Smooth muscle cell (in vitro differentiated cells): ENCODE measurements around the gene ZNF418. TPM values are rescaled to one million over a fixed set of nuclear protein-coding genes. Genes with fewer than 3 reads are reported as not detected.

ENCODE experiments used
- DNase-seq: peaks from one replicate; lab custom pipeline; 2025; ENCODE audit not compliant: unreplicated experiment; lab: John Stamatoyannopoulos, UW
- H2AFZ ChIP-seq: fragments of 200-600 bp; sonication (generic); 2 replicates; pipeline ENCODE4 v1.6.0; 2016; ENCODE audit warnings: antibody characterized with exemption, low read depth, mild to moderate bottlenecking
- H3F3A ChIP-seq: fragments of 200-600 bp; sonication (generic); 2 replicates; pipeline ENCODE4 v1.6.0; 2017; ENCODE audit warnings: antibody characterized with exemption, low read depth
- H3K27ac ChIP-seq: fragments of 200-600 bp; sonication (generic); 2 replicates; pipeline ENCODE4 v1.5.1; 2016; ENCODE audit warnings: low read depth, mild to moderate bottlenecking
- H3K27me3 ChIP-seq: fragments of 200-600 bp; sonication (generic); 2 replicates; pipeline ENCODE4 v1.6.1; 2016; ENCODE audit warnings: low read depth, mild to moderate bottlenecking
- H3K36me3 ChIP-seq: fragments of 200-600 bp; sonication (generic); 2 replicates; pipeline ENCODE4 v1.5.1; 2016; ENCODE audit warnings: low read depth
- H3K4me1 ChIP-seq: fragments of 200-600 bp; sonication (generic); 2 replicates; pipeline ENCODE4 v1.5.1; 2016; ENCODE audit warnings: low read depth
- H3K4me2 ChIP-seq: fragments of 200-600 bp; sonication (generic); 2 replicates; pipeline ENCODE4 v1.6.0; 2016; ENCODE audit warnings: mild to moderate bottlenecking
- H3K4me3 ChIP-seq: fragments of 200-600 bp; sonication (generic); 2 replicates; pipeline ENCODE4 v1.5.1; 2016; ENCODE audit warnings: mild to moderate bottlenecking
- H3K79me2 ChIP-seq: fragments of 200-600 bp; sonication (generic); 2 replicates; pipeline ENCODE4 v1.6.0; 2016; ENCODE audit warnings: low read depth, mild to moderate bottlenecking
- H3K9ac ChIP-seq: fragments of 200-600 bp; sonication (generic); 2 replicates; pipeline ENCODE4 v1.6.0; 2016; ENCODE audit warnings: low read depth
- H3K9me3 ChIP-seq: fragments of 200-600 bp; sonication (generic); replicated peaks from 2 replicates; pipeline ENCODE4 v1.5.1; 2016; ENCODE audit warnings: low read depth
- H4K20me1 ChIP-seq: fragments of 200-600 bp; sonication (generic); 2 replicates; pipeline ENCODE4 v1.6.0; 2016; ENCODE audit warnings: low read depth
- WGBS: methylation state at CpG from one replicate; pipeline ENCODE4 v1.1.7; 2016; ENCODE audit warnings: low lambda C conversion rate; 5-methylcytosine and 5-hydroxymethylcytosine counted together
- polyA plus RNA-seq: library from polyadenylated mRNA; unstranded; fragments of >200 nt; fragmentation: Nextera tagmentation; extraction: Ambion mirVana; gene quantifications from 2 replicates; pipeline ENCODE4 v1.2.1, GENCODE V29; 2016
- total RNA-seq: library from RNA; depleted of rRNA; stranded (reverse); fragments of >200 nt; gene quantifications from 2 replicates; pipeline ENCODE4 v1.2.3, GENCODE V29; 2014
- TF ChIP-seq, protein P1 (sequence below): fragments of 200-600 bp; sonication (generic); IDR thresholded peaks from 2 replicates; pipeline ENCODE4 v1.5.1; 2017; ENCODE audit warnings: borderline replicate concordance, mild to moderate bottlenecking, antibody characterized with exemption; ENCODE audit not compliant: insufficient read depth, poor library complexity, severe bottlenecking

Gene ZNF418
- total RNA-seq (7.5 and 10.2 TPM in 2 replicates), polyA plus RNA-seq (1.6 and 1.8 TPM in 2 replicates)

DNA sequence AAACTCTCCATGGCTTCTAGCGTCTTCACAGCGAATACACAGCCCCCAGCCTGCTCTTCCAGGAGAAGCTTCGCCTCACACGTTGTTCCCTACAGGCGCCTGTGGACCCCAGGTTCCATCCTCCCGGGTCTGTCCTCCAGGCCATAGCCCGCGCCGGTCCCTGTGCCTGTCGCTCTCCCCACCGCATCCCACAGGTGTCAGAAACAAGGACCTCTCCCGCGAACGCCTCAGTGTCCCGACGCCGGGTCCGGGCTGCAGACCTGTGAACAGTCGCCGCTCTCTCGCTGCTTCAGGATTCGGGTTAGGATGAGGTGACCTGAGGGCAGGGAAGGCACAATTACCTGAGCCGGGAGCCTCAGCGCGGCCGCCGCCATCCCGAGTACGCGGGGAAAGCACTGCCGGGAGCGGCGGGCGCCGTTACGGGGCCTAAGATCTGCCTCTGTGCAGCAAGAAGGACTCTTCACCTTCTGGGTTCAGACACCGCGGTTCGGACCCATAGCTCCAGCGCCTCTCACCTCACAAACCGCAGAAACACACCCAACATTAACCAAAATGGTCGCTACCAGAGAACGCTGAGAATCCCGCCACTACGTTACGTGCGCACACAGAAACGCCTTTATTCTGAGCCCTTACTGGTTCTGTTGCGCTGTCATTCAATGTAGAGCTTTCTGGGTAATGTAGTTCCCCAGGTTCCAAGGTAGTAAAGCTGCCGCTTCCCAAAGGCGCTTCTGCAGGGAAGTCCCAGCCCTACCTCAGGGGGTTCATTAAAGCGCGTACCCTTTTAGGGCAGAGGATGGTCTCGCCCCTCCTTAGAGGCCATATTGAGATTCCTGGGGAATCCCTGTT, at the start of gene ZNF418:
Gene ZNF418 (minus strand): TSS at position 583 of the 846 bp plus-strand sequence. CDS start 1,580 bp downstream, outside the sequence.
- TF ChIP-seq, protein P1, sequence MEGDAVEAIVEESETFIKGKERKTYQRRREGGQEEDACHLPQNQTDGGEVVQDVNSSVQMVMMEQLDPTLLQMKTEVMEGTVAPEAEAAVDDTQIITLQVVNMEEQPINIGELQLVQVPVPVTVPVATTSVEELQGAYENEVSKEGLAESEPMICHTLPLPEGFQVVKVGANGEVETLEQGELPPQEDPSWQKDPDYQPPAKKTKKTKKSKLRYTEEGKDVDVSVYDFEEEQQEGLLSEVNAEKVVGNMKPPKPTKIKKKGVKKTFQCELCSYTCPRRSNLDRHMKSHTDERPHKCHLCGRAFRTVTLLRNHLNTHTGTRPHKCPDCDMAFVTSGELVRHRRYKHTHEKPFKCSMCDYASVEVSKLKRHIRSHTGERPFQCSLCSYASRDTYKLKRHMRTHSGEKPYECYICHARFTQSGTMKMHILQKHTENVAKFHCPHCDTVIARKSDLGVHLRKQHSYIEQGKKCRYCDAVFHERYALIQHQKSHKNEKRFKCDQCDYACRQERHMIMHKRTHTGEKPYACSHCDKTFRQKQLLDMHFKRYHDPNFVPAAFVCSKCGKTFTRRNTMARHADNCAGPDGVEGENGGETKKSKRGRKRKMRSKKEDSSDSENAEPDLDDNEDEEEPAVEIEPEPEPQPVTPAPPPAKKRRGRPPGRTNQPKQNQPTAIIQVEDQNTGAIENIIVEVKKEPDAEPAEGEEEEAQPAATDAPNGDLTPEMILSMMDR, result no peak
- peak within 1 kb of the TSS; percentile 93 for H3K4me2 ChIP-seq
- H3K27me3 ChIP-seq, result no peaks in the 10 kb centered on the region
- no peaks in the 10 kb centered on the region for H3K9me3 ChIP-seq
- no peaks in the 10 kb centered on the region for H3F3A ChIP-seq
- WGBS, result 1% methylated on average over 54 of the region's 54 CpGs
- H3K4me3 ChIP-seq, result peak within 1 kb of the TSS; percentile 97
- DNase-seq, result peak; percentile 3
- H2AFZ ChIP-seq, result peak within 1 kb of the TSS; percentile 87
- H3K36me3 ChIP-seq, result peaks cover 13% of the 10 kb centered on the region
- peaks cover 19% of the 10 kb centered on the region for H3K79me2 ChIP-seq
- H4K20me1 ChIP-seq, result no peaks in the 10 kb centered on the region
- no peak within 1 kb of the TSS for H3K27ac ChIP-seq
- H3K9ac ChIP-seq, result peak within 1 kb of the TSS; percentile 77
- H3K4me1 ChIP-seq, result no peaks in the 10 kb centered on the region

DNA sequence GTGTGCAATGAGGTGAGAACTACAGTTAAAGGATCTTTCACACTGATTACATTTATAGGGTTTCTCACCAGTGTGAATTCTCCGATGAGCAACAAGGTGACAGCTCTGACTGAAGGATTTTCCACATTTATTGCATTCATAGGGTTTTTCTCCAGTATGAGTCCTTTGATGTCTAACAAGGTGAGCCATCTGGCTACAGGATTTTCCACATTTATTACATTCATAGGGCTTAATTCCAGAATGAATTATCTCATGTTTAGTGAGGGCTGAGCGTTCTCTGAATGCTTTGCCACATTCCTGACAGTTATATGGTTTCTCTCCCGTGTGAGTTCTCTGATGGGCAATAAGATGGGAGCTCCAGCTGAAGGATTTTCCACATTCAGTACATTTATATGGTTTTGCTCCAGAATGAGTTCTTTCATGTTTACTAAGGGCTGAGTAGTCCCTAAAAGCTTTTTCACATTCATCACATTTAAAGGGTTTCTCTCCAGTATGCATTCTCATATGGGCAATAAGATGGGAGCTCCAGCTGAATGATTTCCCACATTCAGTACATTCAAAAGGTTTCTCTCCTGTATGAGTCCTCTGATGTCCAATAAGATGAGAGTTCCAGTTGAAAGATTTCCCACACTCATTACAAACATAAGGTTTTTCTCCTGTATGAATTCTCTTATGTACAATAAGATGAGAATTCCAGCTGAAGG, 43.5 kb upstream of the ZNF418 start:
- DNase-seq, result no peak
- Histone ChIP-seq H3K27me3 (no peaks in the 10 kb centered on the region), H3K4me2 (no peak overlapping the region), H3K9ac (no peak overlapping the region), H4K20me1 (no peaks in the 10 kb centered on the region), H3F3A (peaks cover 9% of the 10 kb centered on the region), H3K27ac (no peak overlapping the region), H3K4me3 (no peak overlapping the region), H3K4me1 (no peaks in the 10 kb centered on the region), H3K79me2 (no peaks in the 10 kb centered on the region), H2AFZ (no peak overlapping the region), H3K9me3 (peaks cover 89% of the 10 kb centered on the region), H3K36me3 (peaks cover 87% of the 10 kb centered on the region)
- WGBS, result 97% methylated on average over 3 of the region's 3 CpGs
- TF ChIP-seq, protein P1, result no peak

DNA sequence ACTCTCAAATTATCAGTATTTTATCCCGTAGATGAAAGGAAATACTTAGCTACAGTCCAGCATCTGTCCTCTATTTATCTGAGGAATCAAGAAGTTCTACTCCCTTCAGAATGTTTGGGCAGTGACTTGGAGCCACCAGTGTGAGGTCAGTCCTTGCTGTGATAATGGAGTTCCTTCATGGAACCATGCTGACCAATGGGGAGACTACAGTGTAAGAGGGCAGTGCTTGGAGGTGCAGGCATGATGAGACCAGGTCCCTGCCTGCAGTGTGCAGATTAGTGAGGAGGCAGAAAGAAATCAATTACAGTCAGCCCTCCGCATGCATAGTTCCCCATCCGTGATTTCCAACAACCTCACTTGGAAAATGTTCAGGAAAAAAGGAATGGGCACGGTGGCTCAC, 39.2 kb upstream of the ZNF418 start, which contains the start of gene C19orf18:
Gene C19orf18 (minus strand): TSS at position 101 of the 400 bp plus-strand sequence. CDS start 102 bp downstream, outside the sequence.
- Histone ChIP-seq H3K4me3 (no peak within 1 kb of the TSS), H3K9me3 (peaks cover 62% of the 10 kb centered on the region), H2AFZ (no peak within 1 kb of the TSS), H3K4me2 (no peak within 1 kb of the TSS), H3K79me2 (no peaks in the 10 kb centered on the region), H4K20me1 (no peaks in the 10 kb centered on the region), H3K27ac (no peak within 1 kb of the TSS), H3K27me3 (no peaks in the 10 kb centered on the region), H3K4me1 (no peaks in the 10 kb centered on the region), H3K36me3 (peaks cover 44% of the 10 kb centered on the region), H3K9ac (no peak within 1 kb of the TSS), H3F3A (peaks cover 9% of the 10 kb centered on the region)
- TF ChIP-seq, protein P1, result no peak
- no peak for DNase-seq
- WGBS, result 97% methylated on average over 4 of the region's 4 CpGs
